HG03025 (cell line): ENCODE data around the gene FBXL3.
"Not testable (repeated sequence)": the region's sequence is repeated elsewhere in the genome, so short reads cannot be mapped to it uniquely, and the experiment has no call there.

Experiments used
- ATAC-seq: cut with Tn5 transposase; IDR thresholded peaks from one replicate; pipeline ENCODE4 v1.9.1; 2021; ENCODE audit warnings: mild to moderate bottlenecking, moderate library complexity; ENCODE audit not compliant: unreplicated experiment, low FRiP score

FBXL3 gene

GRCh38 chr13:76991796-76992547, 35.0 kb downstream of the FBXL3 start, which contains the start of gene CLN5:
TSS of gene CLN5 (plus strand) at chr13:76992081. CDS start at chr13:76992099, 18 bp downstream.
- peak; percentile 98 for ATAC-seq

- ATAC-seq, result peak; percentile 36
These were observed 35.5 kb downstream of the FBXL3 start for GRCh38 chr13:76991432-76991795.

DNA sequence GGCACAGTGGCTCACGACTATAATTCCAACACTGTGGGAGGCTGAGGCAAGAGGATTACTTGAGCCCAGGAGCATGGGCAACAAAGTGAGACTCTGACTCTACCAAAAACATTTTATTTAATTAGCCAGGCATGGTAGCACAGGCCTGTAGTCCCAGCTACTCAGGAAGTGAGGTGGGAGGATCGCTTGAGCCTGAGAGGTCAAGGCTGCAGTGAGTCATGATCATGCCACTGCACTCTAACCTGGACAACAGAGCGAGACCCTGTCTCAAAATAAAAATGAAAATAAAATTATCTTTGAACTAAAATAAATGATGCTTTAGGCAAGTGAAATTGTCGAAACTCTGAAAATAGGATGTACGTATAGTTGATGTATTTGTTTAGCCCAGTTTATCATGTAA, 43.3 kb downstream of the FBXL3 start:
- no peak for ATAC-seq

DNA sequence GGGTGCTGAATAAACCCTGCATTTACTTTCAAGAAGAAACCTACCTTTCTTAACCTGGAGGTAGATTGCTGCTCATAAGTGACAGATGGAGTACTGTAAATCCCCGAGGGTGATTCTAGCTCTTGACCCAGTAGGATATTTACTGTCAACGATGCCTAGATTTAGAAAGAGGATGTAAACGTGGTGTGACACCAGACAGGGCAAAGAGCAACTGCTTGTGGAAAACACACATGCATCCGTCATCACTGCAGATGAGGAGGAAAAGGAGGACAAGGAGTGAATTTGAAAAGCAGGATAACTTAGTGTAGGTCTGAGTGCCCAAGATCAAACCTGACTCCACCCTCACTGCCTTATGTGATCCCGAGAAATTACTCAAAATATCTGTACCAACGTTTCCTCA, 44.9 kb downstream of the FBXL3 start:
- no peak for ATAC-seq

GRCh38 chr13:76980075-76980718, 46.8 kb downstream of the FBXL3 start:
- peak; percentile 96 for ATAC-seq

DNA sequence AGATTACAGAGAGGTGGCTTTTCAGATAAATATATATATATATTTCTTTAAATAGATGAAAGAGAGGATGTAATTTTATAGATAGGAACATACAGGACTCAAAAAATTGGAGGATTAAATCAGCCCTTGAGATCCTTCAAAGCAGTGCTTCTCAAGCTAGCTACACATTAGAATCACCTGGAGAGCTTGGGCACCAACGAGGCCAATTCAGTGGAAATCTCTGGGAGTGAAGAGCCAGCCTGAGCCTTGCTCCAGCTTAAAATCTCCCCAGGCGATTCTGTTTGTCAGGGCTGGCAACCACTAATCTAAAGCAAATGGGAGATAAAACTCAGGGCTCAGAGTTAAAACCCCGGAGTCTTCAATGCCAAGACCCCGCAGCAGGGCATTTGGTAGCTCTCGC, 50.0 kb downstream of the FBXL3 start:
- no peak for ATAC-seq

DNA sequence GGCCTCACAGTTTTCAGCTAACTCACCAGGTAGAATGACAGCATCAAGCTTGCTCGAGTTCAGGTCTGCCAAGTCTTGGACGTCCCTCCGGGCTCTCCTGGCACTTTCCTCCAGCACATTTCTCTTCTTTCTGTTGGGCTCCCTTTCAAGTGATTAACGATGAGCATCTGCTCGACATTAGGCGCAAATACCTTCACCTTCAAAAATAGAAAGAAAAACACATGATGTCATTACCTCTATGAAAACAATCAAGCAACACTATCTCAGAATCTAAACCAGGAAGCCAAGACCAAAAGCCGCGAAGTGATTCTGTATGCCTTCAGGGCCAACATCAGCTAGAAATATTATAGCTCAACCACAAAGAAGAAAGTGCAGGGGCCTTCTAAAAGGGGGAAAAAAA, 50.5 kb downstream of the FBXL3 start:
- ATAC-seq, result no peak

DNA sequence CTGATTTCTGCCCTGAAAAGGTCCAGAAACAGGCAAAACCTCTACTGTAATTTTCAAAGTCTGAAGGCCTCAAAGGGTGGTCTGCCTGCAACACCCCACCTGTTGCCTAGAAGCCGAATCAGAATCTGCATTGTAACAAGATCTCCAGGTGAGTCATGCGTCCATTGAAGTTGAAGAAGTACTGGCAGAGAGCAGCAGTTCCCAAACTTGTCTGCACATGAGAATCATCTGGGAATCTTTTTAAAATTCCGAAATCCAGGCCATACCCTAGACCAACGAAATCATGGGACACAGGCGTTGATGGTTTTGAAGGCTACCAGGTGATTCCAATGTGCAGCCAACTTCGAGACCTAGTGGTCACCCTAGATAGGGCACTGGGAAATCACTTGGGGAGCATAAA, 51.1 kb downstream of the FBXL3 start:
- no peak for ATAC-seq

DNA sequence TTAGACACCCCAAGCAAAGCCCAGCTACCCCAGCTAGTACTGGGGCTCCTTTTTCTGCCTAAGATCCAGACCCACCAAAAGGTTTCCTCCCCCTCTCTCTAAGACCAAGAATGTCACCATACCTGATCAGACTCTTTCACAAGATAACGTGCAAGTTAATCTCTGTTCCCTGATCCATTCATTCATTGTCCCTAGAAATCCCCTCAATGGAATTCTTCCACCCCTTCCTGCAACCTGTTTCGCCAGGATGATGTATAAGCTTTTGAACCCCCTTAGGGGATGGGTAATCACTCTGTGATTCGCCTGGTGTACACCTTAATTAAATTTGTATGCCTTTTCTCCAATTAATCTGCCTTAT, 52.4 kb downstream of the FBXL3 start:
- no peak for ATAC-seq

DNA sequence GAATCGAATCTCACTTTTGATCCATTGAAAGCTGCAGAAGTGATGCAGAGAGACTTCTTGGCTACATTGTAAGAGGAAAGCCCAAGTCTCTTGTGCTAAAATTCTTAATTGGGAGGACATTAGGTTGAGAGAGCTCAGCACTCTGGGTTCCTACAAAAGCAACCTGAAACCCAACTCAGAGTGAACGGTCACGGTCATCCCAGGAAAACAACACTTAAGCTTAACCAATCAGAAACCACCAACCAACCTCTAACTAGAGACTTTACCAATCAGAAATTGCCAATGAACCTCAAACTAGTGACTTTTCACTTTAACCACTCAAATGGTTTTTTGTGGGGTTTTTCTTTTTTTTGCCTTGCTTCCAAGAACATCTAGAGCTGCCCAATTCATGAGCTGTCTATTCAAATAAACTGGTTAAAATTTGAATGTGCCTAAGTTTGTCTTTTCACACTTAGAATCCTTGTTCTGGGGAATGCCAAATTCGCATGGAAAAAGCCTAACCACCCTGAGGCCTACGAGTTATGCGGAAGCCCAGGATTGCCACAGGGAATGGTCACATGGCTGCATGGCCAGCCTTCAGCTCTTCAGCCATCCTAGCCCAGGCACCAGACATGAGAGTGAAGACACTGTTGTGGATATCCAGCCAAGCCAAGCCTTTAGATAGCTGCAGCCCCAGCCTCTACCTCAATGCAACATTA, 52.9 kb downstream of the FBXL3 start:
- no peak for ATAC-seq

- ATAC-seq, result no peak
These were observed 54.8 kb downstream of the FBXL3 start for GRCh38 chr13:76971851-76972829.

- peak; percentile 53 for ATAC-seq
These were observed 55.7 kb downstream of the FBXL3 start for GRCh38 chr13:76971215-76971614.

DNA sequence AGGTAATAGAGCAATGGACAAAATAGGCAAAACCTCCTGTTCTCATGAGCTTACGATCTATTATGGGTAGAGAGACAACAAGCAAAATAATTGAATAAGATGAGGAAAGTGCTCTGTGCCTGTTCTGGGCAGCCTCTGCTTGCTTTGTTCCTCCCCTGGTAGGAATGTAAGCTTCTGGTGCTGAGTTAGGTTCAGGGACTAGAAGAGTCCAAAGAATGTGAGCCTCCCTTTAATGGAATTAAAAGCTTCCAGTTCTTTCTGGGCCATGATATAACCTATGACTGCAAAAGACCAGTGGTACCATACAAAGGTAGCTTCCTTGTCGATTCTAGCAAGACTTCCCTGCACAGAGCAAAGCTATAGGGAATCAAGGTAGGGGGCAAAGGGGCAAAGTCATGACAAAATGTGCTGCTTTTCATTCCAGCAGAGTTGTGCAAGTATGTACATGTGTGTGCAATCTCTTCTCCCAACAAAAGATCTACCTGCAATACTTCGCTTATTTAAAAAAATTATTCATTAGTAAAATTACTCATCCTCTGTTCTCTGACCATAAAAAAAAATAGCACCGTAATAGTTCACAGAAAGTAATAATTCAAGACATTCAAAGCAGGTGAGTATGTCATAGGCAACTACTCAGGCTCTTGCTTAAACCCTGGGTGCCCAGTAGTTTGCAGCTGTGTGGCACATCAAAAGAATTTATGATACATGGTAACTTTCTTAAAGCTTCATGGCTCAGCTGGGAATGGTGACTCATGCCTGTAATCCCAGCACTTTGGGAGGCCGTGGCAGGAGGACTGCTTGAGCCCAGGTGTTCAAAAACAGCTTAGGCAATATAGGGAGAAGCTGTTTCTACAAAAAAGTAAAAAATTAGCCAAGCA, 57.2 kb downstream of the FBXL3 start:
- ATAC-seq, result no peak

DNA sequence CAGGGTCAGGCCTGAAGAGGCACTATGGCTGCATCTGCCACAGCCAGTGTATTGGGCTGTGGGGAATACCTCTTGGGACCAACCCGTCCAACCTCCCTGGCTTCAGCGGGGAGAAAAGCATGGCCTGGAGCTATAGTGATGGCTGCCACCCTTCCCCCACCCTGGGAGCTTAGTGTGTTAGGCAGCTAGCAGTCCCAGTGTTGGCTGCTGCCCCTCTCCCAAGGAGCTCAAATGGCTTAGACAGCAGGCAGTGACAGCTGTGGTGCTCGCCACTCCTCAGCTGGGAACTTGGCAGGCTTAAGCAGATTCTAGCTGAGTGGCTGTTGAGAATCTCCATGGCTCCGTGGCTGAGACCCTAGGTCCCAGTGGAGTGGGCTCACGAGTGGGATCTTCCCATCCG, 58.9 kb downstream of the FBXL3 start:
- no peak for ATAC-seq

GRCh38 chr13:76967031-76967430, 59.9 kb downstream of the FBXL3 start:
- ATAC-seq, result no peak

DNA sequence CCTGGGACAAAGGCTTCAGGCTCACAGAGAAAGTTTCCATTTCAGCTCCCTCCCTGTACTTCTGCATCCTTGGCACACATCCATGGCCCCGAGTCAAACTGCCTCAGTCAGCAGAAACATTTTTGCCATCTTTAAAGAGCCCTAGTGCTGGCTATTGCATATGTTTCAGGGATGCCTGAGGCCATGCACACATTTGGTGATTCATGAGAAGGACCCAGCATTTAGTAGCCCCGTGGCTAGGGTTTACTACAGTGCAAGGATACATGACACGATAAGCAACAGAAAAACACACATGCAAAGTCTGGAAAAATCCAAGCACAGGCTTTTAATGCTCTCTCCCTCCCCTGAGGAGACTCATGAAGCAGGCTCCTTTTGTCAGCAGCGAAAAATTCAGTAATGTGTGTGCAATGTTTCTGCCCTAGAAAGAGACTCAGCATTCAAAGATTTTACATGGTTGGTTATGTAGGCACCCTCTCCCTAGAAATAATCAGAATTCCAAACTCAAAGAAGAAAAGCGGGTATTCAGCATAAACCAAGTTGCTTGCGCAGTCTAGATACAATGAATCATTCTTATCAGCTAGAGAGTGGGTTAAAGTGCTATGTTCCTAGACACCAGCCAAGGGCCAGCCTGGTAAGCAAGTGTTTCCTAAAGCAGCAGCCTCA, 61.1 kb downstream of the FBXL3 start:
- no peak for ATAC-seq

GRCh38 chr13:76959734-76960133, 67.2 kb downstream of the FBXL3 start:
- not testable (repeated sequence) for ATAC-seq

- ATAC-seq, result no peak
These were observed 68.0 kb downstream of the FBXL3 start for GRCh38 chr13:76958841-76959432.

GRCh38 chr13:76955661-76956060, 71.3 kb downstream of the FBXL3 start:
- no peak for ATAC-seq
